Measurements from ENCODE around the gene HYDIN. TPM values are rescaled to one million over a fixed set of nuclear protein-coding genes. Genes with fewer than 3 reads are reported as not detected.

HYDIN gene
- total RNA-seq, 1 experiment from 2014 or later: not detected

GRCh38 chr16:71257768-71258167 lies 27.2 kb upstream of the HYDIN start:
- Histone ChIP-seq H2AFZ (ENCODE audit: low read depth, low read length, poor library complexity, severe bottlenecking) (no peak overlapping the region), H3K36me3 (ENCODE audit: control insufficient read depth in 1 of 2, insufficient read depth in 2 of 2, low read length in 2 of 2) (no peaks in the 10 kb centered on the region), H3K9ac (ENCODE audit: low read length) (no peak overlapping the region), H3K4me2 (ENCODE audit: low read length) (no peak overlapping the region), H3K9me2 (ENCODE audit: insufficient read depth) (no peaks in the 10 kb centered on the region), H3K79me2 (ENCODE audit: insufficient read depth, low read length) (no peaks in the 10 kb centered on the region), H3K4me3 (replicated peaks in 1 of 2; ENCODE audit: low read depth in 1 of 2, low read length in 2 of 2) (no peak overlapping the region), H3K4me1 (ENCODE audit: control insufficient read depth in 1 of 2, insufficient read depth in 2 of 2, low read length in 2 of 2) (no peaks in the 10 kb centered on the region), H3K27ac (ENCODE audit: low read depth, low read length) (no peak overlapping the region), H3K27me3 (ENCODE audit: insufficient read depth, low read length) (0 out of 2 replicates have a peak, but pooled peaks cover 5% of the 10 kb centered on the region), H3K9me3 (ENCODE audit: control insufficient read depth in 1 of 2, insufficient read depth in 1 of 2, low read depth in 1 of 2, low read length in 2 of 2) (no peaks in the 10 kb centered on the region), H4K20me1 (ENCODE audit: insufficient read depth) (no peaks in the 10 kb centered on the region)
- no peak for TF ChIP-seq POLR2A (IDR thresholded peaks at IDR 0.05; ENCODE audit: borderline replicate concordance, extremely low read depth, insufficient read depth, insufficient read length)
- no peak for TF ChIP-seq ATF3 (IDR thresholded peaks at IDR 0.05)
- TF ChIP-seq SP1 (IDR thresholded peaks at IDR 0.05; ENCODE audit: low read depth): no peak
- no peak for TF ChIP-seq SIN3A (IDR thresholded peaks at IDR 0.05; ENCODE audit: low read depth)
- no peak for TF ChIP-seq RAD21 (IDR thresholded peaks at IDR 0.05; ENCODE audit: low read depth)
- no peak for TF ChIP-seq FOSL1 (IDR thresholded peaks at IDR 0.05; ENCODE audit: low read depth)
- TF ChIP-seq POLR2AphosphoS5 (IDR thresholded peaks at IDR 0.05; ENCODE audit: low read depth, low read length): no peak
- DNase-seq (ENCODE audit: low read depth, low spot score) (no peak), ATAC-seq (no peak)
- ChIA-PET RAD21 (ENCODE audit: low non-redundant PET in 1 of 2, low total read pairs in 2 of 2, uncharacterized antibody in 2 of 2, unreplicated experiment in 2 of 2) (no interaction called here), POLR2A (no interaction called here), CTCF (no interaction called here)
- BruUV-seq (replicated peaks): no TSS peak
- intact Hi-C loops (cut with micrococcal nuclease): no loop called here

GRCh38 chr16:71255721-71256120 lies 25.2 kb upstream of the HYDIN start:
- Histone ChIP-seq H3K36me3 (ENCODE audit: control insufficient read depth in 1 of 2, insufficient read depth in 2 of 2, low read length in 2 of 2) (no peaks in the 10 kb centered on the region), H3K9me3 (ENCODE audit: control insufficient read depth in 1 of 2, insufficient read depth in 1 of 2, low read depth in 1 of 2, low read length in 2 of 2) (no peaks in the 10 kb centered on the region), H3K79me2 (ENCODE audit: insufficient read depth, low read length) (no peaks in the 10 kb centered on the region), H3K27ac (ENCODE audit: low read depth, low read length) (no peak overlapping the region), H3K9me2 (ENCODE audit: insufficient read depth) (no peaks in the 10 kb centered on the region), H3K4me1 (ENCODE audit: control insufficient read depth in 1 of 2, insufficient read depth in 2 of 2, low read length in 2 of 2) (no peaks in the 10 kb centered on the region), H4K20me1 (ENCODE audit: insufficient read depth) (no peaks in the 10 kb centered on the region), H3K4me2 (ENCODE audit: low read length) (no peak overlapping the region), H3K27me3 (ENCODE audit: insufficient read depth, low read length) (no peaks in the 10 kb centered on the region), H3K4me3 (replicated peaks in 1 of 2; ENCODE audit: low read depth in 1 of 2, low read length in 2 of 2) (no peak overlapping the region), H3K9ac (ENCODE audit: low read length) (no peak overlapping the region), H2AFZ (ENCODE audit: low read depth, low read length, poor library complexity, severe bottlenecking) (no peak overlapping the region)
- no peak for DNase-seq (ENCODE audit: low read depth, low spot score)
- TF ChIP-seq POLR2AphosphoS5 (IDR thresholded peaks at IDR 0.05; ENCODE audit: low read depth, low read length) (no peak), EGR1 (IDR thresholded peaks at IDR 0.05; ENCODE audit: low read depth) (no peak), ATF3 (IDR thresholded peaks at IDR 0.05) (no peak), POLR2A (IDR thresholded peaks at IDR 0.05; ENCODE audit: borderline replicate concordance, extremely low read depth, insufficient read depth, insufficient read length) (no peak), ZBTB33 (IDR thresholded peaks at IDR 0.05; ENCODE audit: extremely low read depth, insufficient replicate concordance, low read length) (no peak), TCF7L2 (IDR thresholded peaks at IDR 0.05; ENCODE audit: borderline replicate concordance, extremely low read depth, insufficient read depth, insufficient read length) (no peak), ZFX (IDR thresholded peaks at IDR 0.05) (no peak), SRF (IDR thresholded peaks at IDR 0.05; ENCODE audit: low read depth) (no peak)
- ChIA-PET RAD21 (ENCODE audit: low non-redundant PET in 1 of 2, low total read pairs in 2 of 2, uncharacterized antibody in 2 of 2, unreplicated experiment in 2 of 2) (no interaction called here), POLR2A (no interaction called here), CTCF (interaction anchor here (1.4 kb wide), 1 partner anchor 56 kb away, joined by 3 read pairs; no protein-coding TSS in a partner anchor)
- BruUV-seq (replicated peaks): no TSS peak
- intact Hi-C loops (cut with micrococcal nuclease): no loop called here
- no peak for ATAC-seq
